MM.1S (cell line): ENCODE measurements around the gene IQCN.

ENCODE experiments used
- DNase-seq: peaks from one replicate; pipeline ENCODE4 v3.0.0-alpha.2; 2015
- H2AFZ ChIP-seq: fragments of 300-600 bp; sonication (generic); 2 replicates; pipeline ENCODE4 v1.6.0; 2016; ENCODE audit warnings: antibody characterized with exemption, low read length
- H3F3A ChIP-seq: fragments of 300-600 bp; sonication (generic); 2 replicates; pipeline ENCODE4 v1.6.1; 2016; ENCODE audit warnings: mild to moderate bottlenecking, antibody characterized with exemption, low read length, moderate library complexity, mixed read lengths; ENCODE audit not compliant: insufficient read depth
- H3K27ac ChIP-seq: fragments of 300-600 bp; sonication (generic); 2 replicates; pipeline ENCODE4 v1.5.1; 2016; ENCODE audit warnings: mild to moderate bottlenecking, low read length
- H3K27me3 ChIP-seq: fragments of 300-600 bp; sonication (generic); replicated peaks from 2 replicates; pipeline ENCODE4 v1.6.0; 2016; ENCODE audit warnings: low read length; ENCODE audit not compliant: insufficient read depth
- H3K36me3 ChIP-seq: fragments of 300-600 bp; sonication (generic); replicated peaks from 2 replicates; pipeline ENCODE4 v1.6.1; 2016; ENCODE audit warnings: mild to moderate bottlenecking, low read length, mixed read lengths; ENCODE audit not compliant: insufficient read depth
- H3K4me1 ChIP-seq: fragments of 300-600 bp; sonication (generic); 2 replicates; pipeline ENCODE4 v1.6.1; 2016; ENCODE audit warnings: low read length, mixed read lengths
- H3K4me2 ChIP-seq: fragments of 300-600 bp; sonication (generic); 2 replicates; pipeline ENCODE4 v1.6.0; 2016; ENCODE audit warnings: low read depth, low read length
- H3K4me3 ChIP-seq: fragments of 300-600 bp; sonication (generic); 2 replicates; pipeline ENCODE4 v1.5.1; 2016; ENCODE audit warnings: low read length, mixed read lengths
- H3K79me2 ChIP-seq: fragments of 300-600 bp; sonication (generic); 2 replicates; pipeline ENCODE4 v1.6.1; 2016; ENCODE audit warnings: mixed run types, low read length, mixed read lengths
- H3K9ac ChIP-seq: fragments of 300-600 bp; sonication (generic); 2 replicates; pipeline ENCODE4 v1.6.1; 2016; ENCODE audit warnings: low read length, mixed read lengths
- H3K9me2 ChIP-seq: fragments of 300-600 bp; sonication (generic); replicated peaks from 2 replicates; pipeline ENCODE4 v1.6.1; 2016; ENCODE audit warnings: mild to moderate bottlenecking, low read length, mixed read lengths; ENCODE audit not compliant: insufficient read depth
- H3K9me3 ChIP-seq: fragments of 300-600 bp; sonication (generic); replicated peaks from 2 replicates; pipeline ENCODE4 v1.6.1; 2016; ENCODE audit warnings: mild to moderate bottlenecking, low read length, mixed read lengths; ENCODE audit not compliant: insufficient read depth
- H4K20me1 ChIP-seq: fragments of 300-600 bp; sonication (generic); 2 replicates; pipeline ENCODE4 v1.6.1; 2016; ENCODE audit warnings: mild to moderate bottlenecking, low read length, moderate library complexity, mixed read lengths; ENCODE audit not compliant: insufficient read depth
- CTCF ChIP-seq: fragments of 300-600 bp; sonication (generic); IDR thresholded peaks from 2 replicates; pipeline ENCODE4 v1.5.1; 2016; ENCODE audit warnings: antibody characterized with exemption, low read length, mixed read lengths
- EZH2 ChIP-seq: fragments of 300-600 bp; sonication (generic); optimal IDR thresholded peaks from 2 replicates; pipeline ENCODE3; 2017; ENCODE audit warnings: low read depth, mild to moderate bottlenecking, antibody characterized with exemption, low read length, mixed read lengths
- EZH2phosphoT487 ChIP-seq: fragments of 300-600 bp; sonication (generic); IDR thresholded peaks from 2 replicates; pipeline ENCODE4 v1.6.1; 2018; ENCODE audit warnings: antibody characterized with exemption, low read length

Gene IQCN

GRCh38 chr19:18279516-18280246 is 5.4 kb upstream of the IQCN start:
- no peaks in the 10 kb centered on the region for H4K20me1 ChIP-seq
- H3K4me1 ChIP-seq: peaks cover 12% of the 10 kb centered on the region
- H2AFZ ChIP-seq: no peak overlapping the region

GRCh38 chr19:18279266-18279515 is 4.9 kb upstream of the IQCN start:
- TF ChIP-seq CTCF: no peak
- no peak for TF ChIP-seq EZH2
- TF ChIP-seq EZH2phosphoT487: no peak
- Histone ChIP-seq H3K27ac (peak overlapping the region; percentile 97; the same call in 1 of the 2 replicates), H3K79me2 (peaks cover 24% of the 10 kb centered on the region)

More at GRCh38 chr19:18279516-18280246, 5.4 kb upstream of the IQCN start:
- Histone ChIP-seq H3K4me2 (peak overlapping the region; percentile 38), H3K27me3 (no peaks in the 10 kb centered on the region), H3K79me2 (peaks cover 24% of the 10 kb centered on the region), H3K4me3 (peak overlapping the region; percentile 94), H3K9me3 (no peaks in the 10 kb centered on the region), H3K36me3 (no peaks in the 10 kb centered on the region), H3K9ac (peak overlapping the region; percentile 99), H3F3A (peaks cover 21% of the 10 kb centered on the region), H3K9me2 (no peaks in the 10 kb centered on the region), H3K27ac (peak overlapping the region; percentile 97)
- TF ChIP-seq EZH2 (no peak), CTCF (peak; percentile 95)
- DNase-seq: peak; percentile 93

GRCh38 chr19:18278521-18279265 is 4.4 kb upstream of the IQCN start:
- H4K20me1 ChIP-seq: no peaks in the 10 kb centered on the region
- no peaks in the 10 kb centered on the region for H3K9me3 ChIP-seq
- H2AFZ ChIP-seq: no peak overlapping the region
- no peaks in the 10 kb centered on the region for H3K36me3 ChIP-seq
- H3K27ac ChIP-seq: no peak overlapping the region; the same call in 1 of the 2 replicates
- H3K9me2 ChIP-seq: no peaks in the 10 kb centered on the region
- H3K4me2 ChIP-seq: peak overlapping the region; percentile 38
- no peak for TF ChIP-seq EZH2phosphoT487
- peak; percentile 38 for TF ChIP-seq CTCF
- H3K27me3 ChIP-seq: no peaks in the 10 kb centered on the region
- H3F3A ChIP-seq: peaks cover 25% of the 10 kb centered on the region
- H3K9ac ChIP-seq: peak overlapping the region; percentile 99; the same call in 1 of the 2 replicates
- DNase-seq: no peak
- H3K4me3 ChIP-seq: peak overlapping the region; percentile 94
- H3K4me1 ChIP-seq: peaks cover 12% of the 10 kb centered on the region
- H3K79me2 ChIP-seq: peaks cover 24% of the 10 kb centered on the region

More at GRCh38 chr19:18279266-18279515, 4.9 kb upstream of the IQCN start:
- Histone ChIP-seq H3K9ac (peak overlapping the region; percentile 99; the same call in 1 of the 2 replicates), H2AFZ (no peak overlapping the region), H3K4me2 (peak overlapping the region; percentile 38), H3K27me3 (no peaks in the 10 kb centered on the region), H3F3A (peaks cover 25% of the 10 kb centered on the region), H3K9me3 (no peaks in the 10 kb centered on the region), H3K36me3 (no peaks in the 10 kb centered on the region), H3K9me2 (no peaks in the 10 kb centered on the region), H3K4me1 (peaks cover 12% of the 10 kb centered on the region), H3K4me3 (peak overlapping the region; percentile 94), H4K20me1 (no peaks in the 10 kb centered on the region)
- no peak for DNase-seq
